HG03025 (cell line): ENCODE results near the gene AAGAB.

Experiments
- ATAC-seq: cut with Tn5 transposase; IDR thresholded peaks from one replicate; pipeline ENCODE4 v1.9.1; 2021; ENCODE audit warnings: mild to moderate bottlenecking, moderate library complexity; ENCODE audit not compliant: unreplicated experiment, low FRiP score

The AAGAB gene

GRCh38 chr15:67190326-67190725 lies 64.1 kb downstream of the AAGAB start:
- ATAC-seq, result no peak

DNA sequence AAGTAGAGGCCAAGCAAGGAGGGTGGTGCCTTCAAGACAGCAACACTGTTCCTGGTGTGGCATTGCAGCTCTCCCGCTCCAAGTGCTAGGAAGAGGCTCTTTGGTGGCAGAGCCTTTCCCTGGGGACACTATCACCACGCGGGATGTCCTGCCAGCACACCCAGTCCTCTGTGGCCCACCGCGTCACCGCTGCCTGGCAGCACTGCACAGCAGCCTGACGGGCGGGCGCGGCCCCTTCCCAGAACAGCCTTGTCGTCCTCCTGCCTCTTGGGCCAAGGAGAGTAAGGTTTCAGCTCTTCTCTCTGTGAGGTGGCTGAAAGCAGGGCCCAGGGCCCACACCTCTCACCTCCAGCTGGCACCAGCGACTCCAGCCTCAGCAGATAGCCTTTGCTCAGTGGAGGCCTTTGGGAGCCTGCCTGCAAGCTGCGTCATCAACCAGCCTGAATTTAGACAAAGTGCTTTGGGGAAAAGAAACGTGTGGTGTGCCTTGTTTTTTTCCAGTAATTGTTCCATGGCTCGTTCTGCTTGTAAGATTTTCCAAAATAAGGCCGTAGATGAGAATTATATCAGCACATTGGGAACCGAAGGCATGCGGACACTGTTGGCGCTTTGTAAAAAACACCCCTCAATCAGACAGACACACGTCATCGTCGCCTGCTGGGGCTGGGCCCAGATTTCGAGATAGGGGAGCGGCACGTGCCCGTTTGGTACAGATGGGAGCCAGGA lies 65.0 kb downstream of the AAGAB start:
- ATAC-seq, result no peak

DNA sequence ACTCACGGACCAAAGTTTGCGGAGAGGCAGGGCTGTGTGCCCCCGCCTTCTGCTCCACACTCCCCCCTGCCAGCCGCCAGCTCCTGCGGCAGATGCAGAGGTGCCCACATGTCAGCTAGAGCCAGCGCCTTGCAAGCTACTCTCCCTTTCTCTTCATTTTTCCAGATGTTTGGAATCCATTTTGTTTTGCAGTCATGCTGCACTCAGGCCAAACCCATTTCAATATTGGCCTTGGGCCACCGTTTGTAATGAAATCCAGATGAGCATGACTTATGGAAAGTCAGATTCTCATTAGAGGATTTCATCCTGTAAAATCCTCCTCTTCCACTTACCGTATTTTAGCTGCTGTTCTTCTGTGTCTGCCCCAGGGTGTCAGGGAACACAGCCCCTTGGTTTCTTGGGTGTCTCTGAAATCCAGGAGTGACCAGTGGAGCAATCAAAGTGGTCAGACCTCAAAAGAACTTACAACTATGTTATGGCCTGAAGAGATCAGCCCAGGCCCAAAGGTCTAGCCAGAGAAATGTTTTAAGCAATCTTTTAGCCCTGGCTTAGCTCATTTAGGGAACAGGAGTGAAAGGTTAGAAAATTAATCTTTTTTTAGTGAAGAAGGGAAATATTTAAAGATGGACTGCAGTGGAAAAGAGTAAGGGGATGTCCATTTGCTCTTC lies 65.8 kb downstream of the AAGAB start:
- no peak for ATAC-seq

- no peak for ATAC-seq
Observed at GRCh38 chr15:67187351-67187854, 67.1 kb downstream of the AAGAB start.

- no peak for ATAC-seq
Observed at GRCh38 chr15:67186688-67187087, 67.8 kb downstream of the AAGAB start.

GRCh38 chr15:67186226-67186649 lies 68.2 kb downstream of the AAGAB start:
- ATAC-seq, result no peak

GRCh38 chr15:67185621-67186225 lies 68.7 kb downstream of the AAGAB start:
- ATAC-seq, result no peak

- ATAC-seq, result no peak
Observed at GRCh38 chr15:67185051-67185450, 69.4 kb downstream of the AAGAB start.

GRCh38 chr15:67184208-67184925 lies 70.1 kb downstream of the AAGAB start:
- no peak for ATAC-seq

GRCh38 chr15:67183443-67184169 lies 70.9 kb downstream of the AAGAB start:
- no peak for ATAC-seq

GRCh38 chr15:67181221-67181639 lies 73.2 kb downstream of the AAGAB start:
- ATAC-seq, result no peak

- no peak for ATAC-seq
Observed at GRCh38 chr15:67180514-67181191, 73.8 kb downstream of the AAGAB start.

- no peak for ATAC-seq
Observed at GRCh38 chr15:67180035-67180434, 74.4 kb downstream of the AAGAB start.

DNA sequence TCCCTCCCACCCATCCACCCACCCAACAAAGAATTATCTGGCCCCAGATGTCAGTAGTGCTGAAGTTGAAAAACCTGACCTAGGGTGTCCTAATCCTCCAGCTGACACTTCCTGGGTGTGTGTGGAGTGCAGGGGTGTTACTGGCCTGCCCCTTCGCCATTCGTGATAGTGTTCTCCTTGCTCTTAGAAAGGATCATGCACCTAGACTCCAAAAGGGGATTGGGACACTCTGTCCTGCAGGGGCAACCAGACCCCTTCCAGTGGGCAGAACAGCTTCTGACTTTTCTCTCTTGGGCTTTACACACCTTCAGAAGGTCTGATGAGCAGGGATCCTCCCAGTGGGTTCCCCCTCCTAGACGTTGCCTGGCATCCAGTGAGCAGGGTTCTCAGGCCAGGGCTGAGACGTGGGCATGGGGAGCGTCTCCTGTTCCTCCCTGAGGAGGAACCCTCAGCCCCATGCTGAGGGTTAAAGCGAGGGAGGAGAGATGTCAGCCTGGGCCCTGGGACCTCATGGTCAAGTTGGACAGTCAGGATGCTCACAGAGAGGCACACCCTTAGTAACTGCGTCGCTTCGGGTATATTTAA lies 75.0 kb downstream of the AAGAB start:
- no peak for ATAC-seq

GRCh38 chr15:67178569-67179210 lies 75.8 kb downstream of the AAGAB start:
- no peak for ATAC-seq

DNA sequence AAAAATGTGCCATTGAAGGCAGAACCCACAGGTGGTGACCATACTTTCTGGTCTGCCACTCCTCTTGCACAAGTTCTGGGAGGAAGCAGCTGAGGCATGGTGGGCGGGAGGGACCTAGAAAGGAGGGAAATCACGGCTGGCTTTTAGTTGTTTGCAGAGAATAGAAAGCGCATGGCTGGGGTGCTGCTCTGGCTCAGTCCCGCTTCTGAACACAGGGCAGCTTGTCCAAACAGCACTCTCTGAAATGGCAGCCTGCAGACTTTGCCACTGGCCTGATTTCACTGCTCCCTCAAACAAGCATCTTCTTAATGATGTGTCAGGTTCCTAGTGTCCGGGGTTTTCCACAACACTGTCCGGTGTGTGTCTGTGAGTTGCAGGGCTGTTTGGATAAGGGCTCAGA lies 76.7 kb downstream of the AAGAB start:
- ATAC-seq, result no peak

- ATAC-seq, result no peak
Observed at GRCh38 chr15:67176195-67176971, 78.1 kb downstream of the AAGAB start.

- ATAC-seq, result no peak
Observed at GRCh38 chr15:67175643-67176071, 78.8 kb downstream of the AAGAB start.
